Tibial artery (tissue), 4 donors: ENCODE measurements around the gene ACSS1.

ENCODE experiments used
- DNase-seq, 2 donors: peaks; one replicate each; pipeline ENCODE4 v3.0.0-alpha.2; 2019
- H3K27ac ChIP-seq, 2 donors: fragments of 200-600 bp; sonication (generic) in 1 of 2; 1 replicate in 1 of 2; 2 replicates in 1 of 2; pipeline ENCODE4 v1.5.1; 2018 to 2019; ENCODE audit warnings: mild to moderate bottlenecking in 1 of 2
- H3K27me3 ChIP-seq, 2 donors: fragments of 200-600 bp; sonication (generic) in 1 of 2; one replicate each; pipeline versions ENCODE4 v1.5.1 to v1.6.0; 2016 to 2019
- H3K36me3 ChIP-seq, 3 donors: fragments of 200-600 bp; sonication (generic) in 2 of 3; one replicate each; pipeline ENCODE4 v1.5.1; 2016 to 2019; ENCODE audit warnings: mild to moderate bottlenecking in 2 of 3
- H3K4me1 ChIP-seq, 4 donors: fragments of 200-600 bp; sonication (generic) in 2 of 4; 1 replicate in 3 of 4; 2 replicates in 1 of 4; pipeline ENCODE4 v1.5.1; 2016 to 2019
- H3K4me3 ChIP-seq, 2 donors: fragments of 200-600 bp; sonication (generic) in 1 of 2; 1 replicate in 1 of 2; 2 replicates in 1 of 2; pipeline ENCODE4 v1.5.1; 2018 to 2019; ENCODE audit warnings: mild to moderate bottlenecking in 2 of 2
- H3K9me3 ChIP-seq, 3 donors: fragments of 200-600 bp; sonication (generic) in 1 of 3; one replicate each; pipeline ENCODE4 v1.5.1; 2016 to 2019
- CTCF ChIP-seq, 2 experiments: fragments of 200-600 bp in 1 of 2; fragments of 450-650 bp in 1 of 2; IDR thresholded peaks; one replicate each; pipeline ENCODE4 v1.5.1; 2017 to 2019; ENCODE audit warnings: antibody characterized with exemption in 2 of 2, mild to moderate bottlenecking in 1 of 2, moderate library complexity in 1 of 2
- intact Hi-C: fragments of 100-400 bp; cut with DNase I; formaldehyde crosslinking; loops from one replicate; pipeline ENCODE4 v1.15.0; 2023; ENCODE audit warnings: low total_unique reads

Gene ACSS1

DNA sequence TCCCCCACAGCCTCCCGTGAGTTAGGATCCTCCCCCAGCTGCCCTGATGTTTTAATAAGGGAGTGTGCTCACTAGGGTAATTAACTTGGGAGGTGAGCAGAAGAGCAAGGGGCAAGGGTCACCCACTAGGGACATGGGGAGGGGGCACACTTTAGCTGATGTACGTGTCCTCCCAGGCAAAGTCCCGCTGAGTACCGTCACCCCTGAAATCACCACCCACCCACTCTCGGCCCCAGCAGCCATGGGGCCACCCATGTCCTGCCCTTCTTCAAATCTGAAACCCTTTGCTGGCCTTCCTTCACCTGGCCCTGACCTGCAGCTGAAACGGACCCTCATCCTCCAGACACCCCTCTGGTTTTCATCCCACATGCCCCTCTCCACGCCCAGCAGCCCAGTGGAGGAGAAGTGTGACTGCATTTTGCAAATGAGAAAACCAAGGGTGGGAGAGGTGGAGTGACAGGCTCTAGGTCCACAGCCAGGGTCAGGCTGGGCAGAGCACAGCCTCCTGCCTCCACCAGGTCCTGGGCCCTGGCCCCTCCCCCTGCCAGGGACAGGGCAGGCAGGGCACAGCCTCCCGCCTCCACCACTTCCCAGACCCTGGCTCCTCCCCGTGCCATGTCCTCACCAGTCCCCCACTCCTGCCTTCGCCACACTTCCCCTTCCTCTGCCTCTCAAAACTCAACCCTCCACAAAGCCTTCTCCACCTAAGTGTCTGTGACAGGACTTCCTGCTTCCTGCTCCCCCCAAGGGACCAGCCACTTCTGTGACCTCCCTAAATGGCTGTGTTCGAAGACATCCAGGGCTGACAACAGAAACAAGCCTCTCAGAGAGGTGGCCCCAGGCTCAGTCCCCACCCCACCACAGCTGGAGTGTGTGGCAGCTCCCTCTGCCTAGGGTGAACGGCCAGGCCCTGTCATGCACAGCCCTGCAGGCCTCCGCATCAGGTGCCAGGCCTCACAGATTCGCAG is 15.1 kb downstream of the ACSS1 start:
- DNase-seq, result peak in 1 of 2 donors; percentile 65
- intact Hi-C loops, result no loop called here
- Histone ChIP-seq H3K36me3 (peaks cover 6 to 28% (median 16%) of the 10 kb centered on the region in 3 donors), H3K27ac (peak overlapping the region; percentile 51 to 85), H3K4me1 (peaks cover 16 to 98% (median 93%) of the 10 kb centered on the region in 4 donors), H3K4me3 (no peak overlapping the region), H3K27me3 (no peaks in the 10 kb centered on the region), H3K9me3 (no peaks in the 10 kb centered on the region)
- no peak for TF ChIP-seq CTCF (IDR thresholded peaks at IDR 0.05)

GRCh38 chr20:25041813-25042530 is 16.0 kb downstream of the ACSS1 start:
- Histone ChIP-seq H3K36me3 (peaks cover 0 to 19% (median 10%) of the 10 kb centered on the region in 3 donors), H3K4me3 (no peak overlapping the region), H3K4me1 (peaks cover 16 to 100% (median 94%) of the 10 kb centered on the region in 4 donors), H3K9me3 (no peaks in the 10 kb centered on the region), H3K27me3 (no peaks in the 10 kb centered on the region), H3K27ac (peak overlapping the region; percentile 51 to 85)
- no peak for DNase-seq
- intact Hi-C loops, result no loop called here
- no peak for TF ChIP-seq CTCF (IDR thresholded peaks at IDR 0.05)

DNA sequence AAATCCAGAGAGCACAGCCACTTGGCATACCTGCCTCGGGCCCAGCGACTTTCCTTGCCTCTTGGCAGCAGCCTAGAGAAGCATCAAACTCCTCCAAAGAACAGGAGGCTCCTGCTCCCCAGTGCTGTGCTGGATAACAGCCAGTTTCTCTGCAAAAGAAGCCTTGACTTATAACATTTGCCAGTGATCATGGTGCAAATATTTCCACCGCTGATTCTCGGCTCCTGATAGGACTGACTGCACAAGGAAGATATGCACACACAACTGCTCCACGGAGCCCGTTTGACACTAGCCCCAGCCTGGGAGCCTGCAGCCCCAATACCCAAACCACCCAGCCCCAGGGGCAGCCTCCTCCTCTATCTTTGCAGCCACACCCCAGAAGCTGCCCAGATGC is 17.5 kb downstream of the ACSS1 start:
- Histone ChIP-seq H3K27me3 (no peaks in the 10 kb centered on the region), H3K4me1 (peaks cover 16 to 100% (median 96%) of the 10 kb centered on the region in 4 donors), H3K36me3 (peaks cover 0 to 4% (median 0%) of the 10 kb centered on the region in 3 donors), H3K4me3 (peak overlapping the region in 1 of 2 donors; percentile 12), H3K27ac (peak overlapping the region; percentile 84 to 85), H3K9me3 (no peaks in the 10 kb centered on the region)
- intact Hi-C loops, result no loop called here
- peak; percentile 66 to 83 for DNase-seq
- no peak for TF ChIP-seq CTCF (IDR thresholded peaks at IDR 0.05)

DNA sequence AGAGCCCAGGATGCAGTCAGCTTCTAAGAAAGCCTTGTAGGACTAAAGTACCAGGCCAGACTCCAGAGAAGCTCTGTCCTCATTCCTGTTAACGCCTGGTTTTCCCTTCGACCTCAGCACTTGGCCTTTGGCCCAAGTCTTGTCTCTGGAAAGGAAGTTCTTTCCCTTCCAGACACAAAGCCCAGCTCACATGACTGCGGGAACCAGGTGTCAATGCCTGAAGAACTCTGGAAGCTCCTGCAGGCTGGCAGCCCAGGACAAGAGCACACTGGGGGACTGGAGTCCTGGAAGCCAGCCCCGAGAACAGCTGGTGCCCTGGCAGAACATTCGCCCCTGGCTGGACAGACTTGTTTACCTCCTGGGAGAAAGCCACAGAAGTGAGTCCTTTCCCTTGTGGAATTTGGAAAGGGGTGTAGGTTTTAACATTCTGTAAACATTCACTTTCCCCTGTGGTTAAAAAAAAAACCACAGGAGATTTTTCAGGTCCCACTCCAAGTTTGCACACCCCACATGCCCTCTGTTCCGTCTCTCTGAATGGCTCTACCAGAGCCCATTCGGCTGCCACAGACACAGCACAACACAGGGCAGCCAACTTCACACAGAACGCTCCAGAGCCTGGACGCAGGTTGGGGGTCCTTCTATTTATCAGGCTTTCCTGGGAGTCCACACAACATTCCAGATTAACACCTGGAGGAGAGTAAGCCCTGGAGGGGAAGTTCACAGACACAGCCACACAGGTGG is 18.1 kb downstream of the ACSS1 start:
- H3K36me3 ChIP-seq, result peaks cover 0 to 4% (median 0%) of the 10 kb centered on the region in 3 donors
- peaks cover 12 to 99% (median 92%) of the 10 kb centered on the region in 4 donors for H3K4me1 ChIP-seq
- H3K9me3 ChIP-seq, result no peaks in the 10 kb centered on the region
- H3K27ac ChIP-seq, result peak overlapping the region; percentile 84 to 85
- H3K27me3 ChIP-seq, result no peaks in the 10 kb centered on the region
- peak; percentile 94 to 98 for DNase-seq
- TF ChIP-seq CTCF (IDR thresholded peaks at IDR 0.05), result no peak
- intact Hi-C loops, result no loop called here
- peak overlapping the region in 1 of 2 donors; percentile 12 for H3K4me3 ChIP-seq

GRCh38 chr20:25038591-25039015 is 19.3 kb downstream of the ACSS1 start:
- peaks cover 8 to 87% (median 80%) of the 10 kb centered on the region in 4 donors for H3K4me1 ChIP-seq
- H3K27me3 ChIP-seq, result no peaks in the 10 kb centered on the region
- DNase-seq, result no peak
- no peak for TF ChIP-seq CTCF (IDR thresholded peaks at IDR 0.05)
- no peaks in the 10 kb centered on the region for H3K36me3 ChIP-seq
- peak overlapping the region; percentile 84 to 85 for H3K27ac ChIP-seq
- intact Hi-C loops, result no loop called here
- H3K9me3 ChIP-seq, result no peaks in the 10 kb centered on the region
- H3K4me3 ChIP-seq, result no peak overlapping the region
